Measurements from ENCODE around the gene GHR.

The GHR gene

DNA sequence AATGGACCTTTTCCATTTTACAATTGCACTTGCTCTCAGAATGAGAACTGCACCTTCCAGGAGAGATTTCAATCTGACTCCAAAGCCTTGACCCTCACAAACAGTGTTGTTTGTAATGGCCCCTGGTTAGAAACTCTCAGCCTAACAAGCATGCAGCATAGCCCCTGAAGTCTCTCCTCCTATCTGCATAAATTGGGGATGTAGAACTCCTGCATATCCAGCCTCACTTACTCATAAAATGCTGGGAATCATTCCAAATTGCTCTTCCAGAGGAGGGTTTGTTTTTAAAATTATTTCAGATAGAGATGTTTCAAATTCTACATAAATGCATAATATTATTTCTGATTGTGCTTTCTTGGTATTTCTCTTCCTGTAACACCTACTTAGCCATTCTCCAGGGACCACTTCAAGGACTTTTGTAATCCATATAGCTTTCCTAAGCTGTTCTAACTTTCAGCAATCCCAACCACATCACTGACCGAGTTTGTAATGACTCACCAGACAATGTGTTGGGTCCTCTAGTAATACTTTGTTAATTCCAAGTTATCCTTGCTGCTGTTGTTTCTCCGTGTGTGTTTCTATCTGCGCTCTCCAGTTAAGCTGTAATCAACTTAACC lies 189.6 kb downstream of the GHR start:
- DNase-seq, result no peak

DNA sequence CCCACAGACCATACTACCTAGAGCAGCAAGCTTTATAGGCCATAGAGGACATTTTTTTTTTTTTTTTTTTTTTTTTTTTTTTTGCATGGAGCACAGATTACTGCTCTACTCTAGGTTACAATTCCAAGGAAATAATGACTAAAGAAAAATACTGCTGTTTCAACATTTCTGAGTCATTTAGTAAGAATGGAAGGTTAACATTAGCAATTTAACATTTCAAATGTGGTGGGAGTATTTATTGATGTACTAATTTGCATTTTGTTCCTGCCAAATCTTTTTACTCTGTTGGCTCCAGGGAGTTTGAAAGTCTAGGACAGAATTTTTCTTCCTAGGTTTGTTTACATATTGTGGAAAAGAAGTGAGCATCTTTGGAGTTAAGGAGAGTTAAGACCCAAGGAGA lies 191.3 kb downstream of the GHR start:
- DNase-seq, result no peak

- no peak for DNase-seq
Observed at GRCh38 chr5:42620579-42621216, 197.5 kb downstream of the GHR start.

DNA sequence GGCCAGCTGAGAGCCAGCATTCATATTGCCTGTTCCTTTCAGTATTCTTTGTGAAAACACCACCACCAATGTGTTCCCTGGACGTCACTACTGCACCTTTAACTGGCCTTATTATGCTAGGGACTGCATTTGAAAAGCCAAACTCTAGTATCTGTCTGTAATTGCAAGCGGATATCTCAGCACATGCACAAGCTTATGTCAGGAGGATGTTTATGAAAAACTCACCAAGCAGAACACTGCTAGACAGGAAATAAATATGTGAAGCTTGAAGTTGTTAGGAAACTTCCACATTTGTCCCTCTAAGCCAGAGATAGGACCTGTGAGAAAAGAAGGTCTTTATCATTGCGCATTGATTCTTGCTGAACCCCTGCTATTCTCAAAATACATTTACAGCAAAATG lies 198.0 kb downstream of the GHR start:
- no peak for DNase-seq

DNA sequence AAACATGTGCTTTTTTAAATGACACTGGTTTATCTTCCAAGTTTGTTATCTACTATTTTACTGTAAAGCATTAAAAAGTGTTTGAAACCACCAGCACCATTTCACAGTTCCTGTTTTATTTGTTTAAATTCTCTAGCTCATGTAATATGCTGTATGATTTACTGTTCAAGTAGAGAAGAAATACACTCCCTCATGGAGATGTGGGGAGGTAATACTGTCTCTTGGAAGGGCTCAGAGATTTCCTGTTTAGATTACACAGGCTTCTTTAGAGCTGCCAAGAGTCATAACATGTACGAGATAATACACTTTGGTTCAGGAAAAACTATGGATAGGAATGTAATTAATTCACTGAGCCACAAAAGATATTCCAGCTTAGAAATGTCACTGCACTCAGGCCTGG lies 198.4 kb downstream of the GHR start:
- no peak for DNase-seq

- DNase-seq, result no peak
Observed at GRCh38 chr5:42624912-42625311, 201.7 kb downstream of the GHR start.

DNA sequence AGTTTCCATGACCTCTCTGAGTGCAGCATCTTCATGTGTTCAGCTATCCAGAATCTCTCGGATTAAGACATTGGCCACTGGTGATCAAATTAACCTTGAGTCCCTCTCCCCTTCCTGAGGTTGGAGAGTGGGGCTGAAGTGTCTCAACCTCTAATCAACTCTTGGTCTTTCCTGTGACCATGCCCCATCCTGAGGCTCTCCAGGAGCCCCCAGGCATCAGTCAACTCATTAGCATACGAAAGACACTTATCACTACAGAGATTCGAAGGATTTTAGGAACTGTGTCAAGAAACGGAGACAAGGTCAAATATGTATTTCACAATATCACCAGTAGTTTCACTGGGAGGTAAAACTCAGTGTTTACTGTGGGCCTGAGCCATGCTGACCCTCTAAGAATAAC lies 203.2 kb downstream of the GHR start:
- DNase-seq, result no peak

DNA sequence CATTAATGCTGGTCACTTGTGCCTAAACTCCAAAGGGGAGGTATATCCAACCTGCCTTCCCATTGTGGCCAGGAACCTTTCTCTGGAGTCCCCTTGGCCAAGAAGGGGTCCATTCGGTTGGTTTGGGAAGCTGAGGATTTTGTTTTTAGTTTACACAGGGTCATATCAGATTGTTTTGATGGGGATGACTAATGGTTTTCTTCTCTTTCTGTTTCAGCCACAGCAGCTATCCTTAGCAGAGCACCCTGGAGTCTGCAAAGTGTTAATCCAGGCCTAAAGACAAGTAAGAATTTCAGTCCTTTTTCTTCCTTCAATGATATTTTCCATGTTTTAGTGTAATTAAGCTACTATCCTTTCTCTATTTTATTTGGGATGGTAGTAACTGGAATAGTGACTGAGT lies 205.6 kb downstream of the GHR start:
- no peak for DNase-seq

GRCh38 chr5:42629284-42629683 lies 206.0 kb downstream of the GHR start:
- DNase-seq, result no peak

DNA sequence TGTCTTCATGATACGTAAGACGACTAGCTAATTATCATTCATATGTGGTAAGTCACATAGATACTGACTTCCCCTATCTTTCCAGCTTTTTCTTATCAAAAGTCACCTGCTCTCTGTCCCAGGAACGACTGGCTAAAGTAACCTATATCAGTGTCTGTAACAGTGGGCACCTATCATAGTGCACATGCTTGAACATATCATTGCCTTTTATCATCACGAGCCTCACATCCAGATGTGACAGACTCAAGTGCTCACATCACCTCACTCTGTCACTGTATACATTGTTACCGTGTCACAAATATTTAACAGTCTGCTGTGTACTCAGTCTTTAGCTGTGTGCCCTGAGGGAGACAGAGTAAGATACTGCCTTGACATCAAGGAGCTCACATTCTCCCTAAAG lies 208.0 kb downstream of the GHR start:
- no peak for DNase-seq

- DNase-seq, result no peak
Observed at GRCh38 chr5:42632354-42632900, 209.2 kb downstream of the GHR start.

GRCh38 chr5:42634575-42634974 lies 211.3 kb downstream of the GHR start:
- DNase-seq, result no peak

GRCh38 chr5:42636425-42636824 lies 213.2 kb downstream of the GHR start:
- no peak for DNase-seq

DNA sequence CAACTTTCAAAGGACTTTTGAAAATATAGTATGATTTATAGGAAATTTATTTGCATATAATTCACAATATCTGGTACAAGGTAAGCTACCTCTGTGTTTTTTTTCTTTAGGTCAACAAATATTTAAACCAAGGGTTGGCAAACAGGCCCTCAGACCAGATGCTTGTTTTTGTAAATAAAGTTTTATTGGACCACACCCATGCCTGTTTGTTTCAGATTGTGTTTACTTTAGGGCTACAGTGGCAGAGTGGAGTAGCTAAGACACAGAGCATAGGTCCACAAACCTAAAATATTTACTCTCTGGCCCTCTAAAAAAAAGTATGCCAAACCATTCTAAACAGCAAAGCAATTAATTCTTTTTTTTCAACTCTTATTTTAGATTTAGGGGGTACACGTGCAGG lies 213.7 kb downstream of the GHR start:
- no peak for DNase-seq

DNA sequence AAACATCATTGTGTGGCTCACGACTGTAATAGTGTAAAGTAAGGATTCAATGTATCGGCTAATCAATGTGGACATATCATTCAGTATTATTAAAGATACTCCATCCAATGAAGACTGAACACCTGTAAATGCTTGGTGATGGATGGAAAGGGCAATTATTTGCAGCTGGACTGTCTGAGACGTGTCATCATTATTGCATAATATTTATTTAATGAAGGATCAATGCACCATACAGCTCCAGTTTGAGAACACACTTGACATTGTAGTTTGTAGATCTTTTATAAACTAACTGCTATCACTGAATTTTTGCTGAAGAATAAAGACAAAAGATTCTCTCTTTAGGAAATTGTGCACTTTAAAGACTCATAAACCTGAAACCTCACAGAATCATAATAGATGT lies 215.7 kb downstream of the GHR start:
- no peak for DNase-seq

GRCh38 chr5:42640835-42641234 lies 217.6 kb downstream of the GHR start:
- DNase-seq, result no peak

- no peak for DNase-seq
Observed at GRCh38 chr5:42641336-42642005, 218.2 kb downstream of the GHR start.

- no peak for DNase-seq
Observed at GRCh38 chr5:42642006-42642405, 218.8 kb downstream of the GHR start.

- no peak for DNase-seq
Observed at GRCh38 chr5:42643360-42643759, 220.1 kb downstream of the GHR start.

DNA sequence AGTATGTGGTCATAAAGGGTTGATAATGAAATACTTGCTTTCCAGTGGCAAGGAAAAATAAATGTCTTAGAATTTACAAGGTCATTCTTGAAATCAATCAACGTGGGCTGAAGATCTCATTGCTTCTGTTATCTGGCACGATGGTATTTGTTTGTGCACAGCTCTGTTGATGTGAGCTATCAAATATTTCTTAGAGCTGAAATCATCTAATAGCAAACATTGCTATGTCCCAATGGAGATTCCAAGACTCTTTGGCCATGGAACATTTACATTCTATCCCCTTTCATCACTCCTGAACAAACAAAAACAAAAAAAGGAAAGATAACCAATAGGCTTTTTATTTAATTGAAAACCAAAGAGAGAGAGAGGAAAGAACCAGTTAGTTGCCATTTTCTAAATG lies 221.9 kb downstream of the GHR start:
- DNase-seq, result no peak

DNA sequence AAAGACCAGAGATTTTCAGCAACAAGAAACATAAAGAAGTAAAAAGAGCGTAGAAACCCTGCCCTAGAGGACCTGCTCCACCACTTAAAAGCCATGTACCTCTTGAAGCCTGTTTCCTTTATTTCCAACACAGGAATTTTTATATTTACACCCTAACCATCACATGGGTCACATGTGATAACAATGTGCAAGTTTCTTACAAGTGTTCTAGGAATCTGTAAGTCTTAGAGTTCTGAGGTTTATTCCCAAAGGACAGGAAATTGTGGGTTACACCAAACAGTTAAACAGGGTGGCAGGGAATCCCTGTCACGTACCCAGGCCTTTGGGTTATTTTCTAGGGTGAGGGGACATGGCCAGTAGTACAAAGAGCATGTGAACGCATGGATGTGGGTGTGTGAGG lies 224.8 kb downstream of the GHR start:
- DNase-seq, result no peak

GRCh38 chr5:42648915-42649314 lies 225.7 kb downstream of the GHR start:
- no peak for DNase-seq

DNA sequence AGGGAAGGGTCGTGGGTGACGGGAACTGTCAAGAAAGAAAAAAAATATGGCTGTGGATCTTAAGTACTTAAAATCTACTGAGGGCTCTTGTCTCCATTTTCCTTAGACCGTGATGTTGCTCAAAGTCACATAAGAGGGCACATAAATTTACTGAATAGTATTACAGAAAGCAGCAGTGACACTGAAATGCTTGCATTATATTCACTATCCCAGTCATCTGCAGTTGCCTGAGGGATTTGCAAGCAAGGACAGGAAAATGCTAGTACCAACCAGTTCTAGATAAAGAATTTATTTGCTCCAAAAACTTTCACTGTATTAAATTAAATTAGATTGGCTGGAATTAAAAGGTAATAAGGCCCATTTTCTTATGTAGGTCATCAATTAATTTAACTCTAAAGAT lies 226.8 kb downstream of the GHR start:
- no peak for DNase-seq

DNA sequence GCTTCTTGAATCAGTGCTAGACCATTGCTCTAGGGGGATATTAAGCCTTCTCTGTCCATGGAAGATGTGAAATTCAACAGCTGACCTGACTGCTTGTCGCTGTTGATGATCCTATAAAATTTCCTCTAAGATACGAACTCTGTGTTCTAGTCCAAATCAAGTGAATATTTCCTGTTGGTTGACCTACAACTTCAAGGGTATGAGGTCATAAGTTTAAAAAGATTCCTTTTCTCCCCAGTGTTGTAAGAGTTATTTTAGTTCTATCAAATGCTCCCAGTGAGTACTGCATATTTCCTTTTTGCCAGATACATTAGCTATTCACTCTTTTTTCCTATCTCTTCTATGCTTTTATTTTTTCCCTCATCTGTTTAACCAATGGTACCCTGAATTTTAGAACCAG lies 230.5 kb downstream of the GHR start:
- DNase-seq, result no peak
